OCI-M2 (cell line): ENCODE data around the gene LDHAL6A.

ENCODE experiments used
- DNase-seq: peaks from one replicate; lab custom pipeline; 2025; ENCODE audit not compliant: unreplicated experiment; lab: John Stamatoyannopoulos, UW

The LDHAL6A gene

DNA sequence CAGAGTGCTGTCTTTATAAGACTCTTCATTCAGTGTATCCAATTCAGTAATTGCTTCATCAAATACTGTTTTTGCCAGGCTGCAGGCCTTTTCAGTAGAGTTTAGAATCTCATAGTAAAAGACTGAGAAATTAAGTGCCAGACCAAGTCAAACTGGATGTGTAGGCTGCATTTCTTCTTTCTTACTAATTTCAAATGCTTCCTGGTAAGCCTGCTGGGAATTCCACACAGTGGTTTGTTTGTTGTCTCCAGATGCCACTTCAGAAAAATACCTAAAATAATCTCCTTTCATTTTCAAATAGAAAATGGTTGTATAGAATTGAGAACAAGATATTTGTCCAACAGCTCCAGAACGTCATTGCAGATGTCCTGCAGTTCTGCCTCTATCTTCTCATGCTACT lies 34.7 kb downstream of the LDHAL6A start:
- DNase-seq, result no peak

- no peak for DNase-seq
Measured at GRCh38 chr11:18490736-18491485, 35.3 kb downstream of the LDHAL6A start.

- no peak for DNase-seq
Measured at GRCh38 chr11:18491924-18492323, 36.3 kb downstream of the LDHAL6A start.

DNA sequence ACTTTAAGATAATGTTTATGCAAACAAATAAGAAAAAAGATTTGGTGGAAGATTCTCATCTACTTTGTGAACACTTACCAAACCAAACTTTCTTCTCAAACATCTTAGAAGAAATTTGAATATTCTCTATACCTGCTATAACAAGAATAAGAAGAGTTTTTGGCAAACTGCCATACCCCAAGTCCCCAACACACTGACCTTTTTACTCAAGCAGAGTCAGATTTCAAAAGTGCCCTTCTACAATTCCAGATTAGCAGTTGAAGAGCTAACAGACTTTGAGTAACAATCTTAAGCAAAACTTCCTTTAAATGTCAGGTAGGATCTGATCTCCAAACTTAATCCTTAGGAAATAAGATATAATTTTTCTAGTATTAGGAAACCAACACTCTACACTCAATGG lies 37.2 kb downstream of the LDHAL6A start:
- no peak for DNase-seq

- DNase-seq, result no peak
Measured at GRCh38 chr11:18493310-18493709, 37.7 kb downstream of the LDHAL6A start.

DNA sequence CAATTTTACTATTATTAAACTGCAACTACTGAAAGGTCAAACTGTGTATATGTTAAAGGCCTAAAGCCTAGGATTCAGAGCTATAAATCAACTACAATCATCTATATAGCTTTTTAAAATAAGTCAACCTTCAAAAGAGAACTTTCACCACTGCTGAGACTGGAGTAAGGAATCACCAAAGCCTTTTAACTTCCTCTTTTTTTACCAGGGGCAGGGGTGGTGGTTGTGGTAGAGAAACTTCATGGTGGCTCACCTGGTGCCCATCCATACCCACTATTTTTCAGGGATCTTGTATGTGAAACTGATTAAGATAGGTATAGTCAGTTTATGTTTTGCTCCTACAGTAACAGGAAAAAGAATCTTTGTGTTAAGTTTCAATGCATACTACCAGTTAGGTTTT lies 39.6 kb downstream of the LDHAL6A start:
- no peak for DNase-seq

DNA sequence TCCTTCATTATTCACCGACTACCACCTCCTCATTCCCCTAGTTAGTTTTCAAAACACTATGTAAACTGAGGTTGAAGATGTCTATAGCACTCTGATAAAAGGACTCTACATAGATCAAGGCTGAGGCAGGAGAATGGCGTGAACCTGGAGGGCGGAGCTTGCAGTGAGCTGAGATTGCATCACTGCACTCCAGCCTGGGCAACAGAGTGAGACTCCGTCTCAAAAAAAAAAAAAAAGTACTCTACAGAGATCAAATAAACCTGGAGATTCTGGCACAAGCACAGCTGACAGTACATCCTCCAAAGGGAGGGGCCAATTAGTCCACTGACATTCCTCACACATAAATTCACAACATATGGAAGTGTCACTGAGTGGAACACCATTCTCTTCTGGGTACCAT lies 40.0 kb downstream of the LDHAL6A start:
- no peak for DNase-seq

- DNase-seq, result no peak
Measured at GRCh38 chr11:18498039-18498438, 42.4 kb downstream of the LDHAL6A start.

- no peak for DNase-seq
Measured at GRCh38 chr11:18501629-18502028, 46.0 kb downstream of the LDHAL6A start.

DNA sequence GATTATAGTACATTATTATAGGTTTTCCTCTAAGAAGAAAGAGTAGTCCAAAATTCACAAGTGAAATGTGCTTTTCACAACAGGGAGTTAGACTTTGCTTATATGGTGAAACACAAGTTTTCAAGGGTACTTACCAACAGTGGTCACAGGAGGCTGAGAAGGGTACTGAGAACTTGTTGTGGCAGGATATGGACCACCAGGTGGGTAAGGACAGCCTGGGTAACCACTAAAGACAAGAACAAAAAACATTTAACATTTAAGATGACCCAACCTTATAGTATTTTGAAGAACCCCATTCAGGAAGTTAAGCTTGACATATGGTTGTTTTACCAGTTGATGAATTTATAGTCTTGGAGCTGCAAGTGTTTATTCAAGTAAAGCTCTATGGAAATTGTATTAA lies 46.7 kb downstream of the LDHAL6A start:
- no peak for DNase-seq

- DNase-seq, result no peak
Measured at GRCh38 chr11:18521122-18521521, 65.5 kb downstream of the LDHAL6A start.

DNA sequence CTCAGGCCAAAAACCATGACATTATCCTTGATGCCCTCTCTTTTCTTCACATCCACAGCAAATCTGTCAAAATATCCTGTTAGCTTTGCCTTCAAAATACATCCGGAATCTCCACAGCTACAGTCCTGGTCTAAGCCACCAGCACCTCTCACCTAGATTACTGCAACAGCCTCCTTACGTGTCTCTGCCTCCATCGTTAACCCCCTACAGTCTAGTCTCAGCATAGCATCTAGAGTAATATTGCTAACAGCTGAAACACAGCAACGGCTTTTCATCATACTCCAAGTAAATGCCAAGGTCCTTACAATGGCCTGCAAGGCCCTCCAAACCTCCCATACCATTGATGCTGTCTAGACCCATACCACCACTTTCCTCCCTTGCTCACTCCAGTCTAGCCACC lies 66.7 kb downstream of the LDHAL6A start:
- DNase-seq, result no peak

DNA sequence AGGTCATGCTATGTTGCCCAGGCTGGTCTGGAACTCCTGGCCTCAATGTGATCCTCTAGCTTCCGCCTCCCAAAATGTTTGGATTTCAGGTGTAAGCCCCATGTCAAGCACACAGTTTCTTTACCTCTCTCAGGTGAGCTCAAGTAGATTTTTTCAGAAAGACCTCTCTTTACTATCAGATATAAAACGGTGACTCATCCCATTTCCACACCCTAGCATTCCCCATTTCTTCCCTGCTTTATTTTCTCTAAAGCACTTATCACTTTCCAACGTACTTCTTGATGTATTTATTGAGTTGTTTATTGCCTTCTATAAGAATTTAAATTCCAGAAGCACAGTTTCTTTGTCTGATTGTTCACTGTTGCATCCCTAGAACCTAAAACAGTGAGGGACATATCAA lies 67.4 kb downstream of the LDHAL6A start:
- no peak for DNase-seq

DNA sequence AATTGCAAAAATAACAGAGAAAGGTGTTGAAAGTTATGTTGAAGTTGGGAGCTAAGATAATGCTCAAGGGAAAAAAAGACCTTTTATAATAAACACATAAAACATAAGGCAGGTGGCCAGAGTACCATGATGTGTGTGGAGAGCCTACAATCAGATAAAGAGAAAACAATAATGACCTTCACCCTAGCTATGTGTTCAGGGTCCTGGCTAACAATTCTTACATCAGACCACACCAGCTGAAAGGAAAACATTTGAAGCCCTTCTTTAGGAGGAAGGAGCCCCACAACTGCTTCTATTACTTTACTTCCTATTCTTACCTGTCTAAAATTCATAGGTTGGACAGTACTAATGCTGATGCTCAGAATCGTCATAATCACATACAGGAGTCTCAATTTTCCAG lies 68.6 kb downstream of the LDHAL6A start:
- no peak for DNase-seq

DNA sequence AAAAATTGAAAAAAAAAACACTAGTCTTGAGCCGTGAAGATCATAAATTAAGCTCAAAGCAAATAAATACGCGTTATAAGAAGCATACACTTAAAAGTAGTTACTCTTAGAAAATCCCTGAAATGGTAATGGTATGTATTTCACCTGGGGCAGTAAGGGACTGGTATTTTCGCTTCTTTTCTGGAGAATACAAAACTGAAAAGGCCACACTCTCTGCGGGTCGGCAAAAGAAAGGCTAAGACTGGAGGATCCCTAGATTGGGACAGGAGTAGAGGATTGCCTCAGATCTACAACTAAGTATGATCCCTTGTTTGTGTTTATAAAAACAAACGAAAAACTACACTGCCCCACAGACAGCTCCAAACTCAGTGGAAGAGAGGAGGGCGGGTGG lies 70.5 kb downstream of the LDHAL6A start:
- DNase-seq, result no peak

DNA sequence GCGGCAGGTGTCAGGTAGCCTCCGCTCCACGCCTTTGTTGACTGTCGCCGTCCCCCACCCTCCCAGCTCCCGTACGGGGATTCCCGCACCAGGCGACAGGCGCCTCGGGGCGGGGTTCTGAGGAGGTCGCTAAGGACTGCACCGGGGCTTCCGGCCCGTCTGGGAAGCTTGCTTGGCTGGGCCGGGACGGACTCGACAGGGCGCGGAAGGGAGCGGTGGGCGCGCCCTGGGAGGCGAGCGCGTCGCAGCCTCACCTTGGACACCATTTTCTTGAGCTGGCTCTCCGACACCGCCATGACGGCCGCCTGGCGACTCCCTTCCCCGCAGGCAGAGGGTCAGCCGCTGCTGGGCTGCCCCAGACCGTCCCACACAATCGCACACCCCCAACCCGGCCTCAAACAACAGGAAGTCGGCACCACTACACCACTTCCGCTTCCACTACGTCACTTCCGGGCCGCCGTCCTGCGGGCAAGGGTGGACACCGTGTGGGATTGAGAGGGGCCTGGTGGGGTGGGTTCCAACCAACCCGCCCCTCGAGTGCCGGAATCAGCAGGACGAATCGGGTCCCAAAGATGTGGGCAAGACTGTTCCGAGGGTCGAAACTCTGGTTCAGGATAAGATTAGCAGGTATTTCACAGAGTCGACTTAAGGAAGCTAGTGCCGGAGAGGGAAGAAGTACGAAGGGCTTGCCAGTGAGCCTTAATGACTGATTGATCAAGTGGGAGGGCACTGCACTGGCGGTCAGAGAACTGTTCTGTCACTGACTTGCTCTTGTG lies 71.1 kb downstream of the LDHAL6A start, which contains the start of gene TSG101:
Gene TSG101 (minus strand): TSS at position 422 of the 776 bp plus-strand sequence. CDS start 126 bp downstream, at position 296.
- DNase-seq, result peak; percentile 87

DNA sequence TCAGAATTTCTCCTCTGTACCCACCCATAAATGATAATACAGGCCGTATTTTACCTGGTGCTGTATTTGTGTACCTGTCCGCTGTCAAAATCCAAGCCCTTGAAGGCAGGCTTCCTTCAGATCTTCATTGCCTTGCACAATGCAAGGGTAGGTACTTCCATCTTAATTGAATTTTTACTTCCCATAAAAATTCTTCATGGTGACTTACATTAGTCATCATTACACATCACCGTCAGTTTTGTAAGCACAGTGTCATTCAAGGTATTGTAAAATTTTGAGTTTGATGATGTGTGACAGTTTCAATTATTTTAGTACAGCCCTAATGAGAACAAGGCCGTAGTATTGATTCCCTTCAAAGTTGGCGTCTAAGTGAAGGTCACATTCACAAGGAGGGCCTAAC lies 71.9 kb downstream of the LDHAL6A start:
- DNase-seq, result no peak
